ENCODE data around the gene NPHS1.
A peak's percentile ranks its signal among the peaks of the same experiment; 100 is the strongest.
"Not testable (repeated sequence)": the region's sequence is repeated elsewhere in the genome, so short reads cannot be mapped to it uniquely, and the experiment has no call there.

The NPHS1 gene

DNA sequence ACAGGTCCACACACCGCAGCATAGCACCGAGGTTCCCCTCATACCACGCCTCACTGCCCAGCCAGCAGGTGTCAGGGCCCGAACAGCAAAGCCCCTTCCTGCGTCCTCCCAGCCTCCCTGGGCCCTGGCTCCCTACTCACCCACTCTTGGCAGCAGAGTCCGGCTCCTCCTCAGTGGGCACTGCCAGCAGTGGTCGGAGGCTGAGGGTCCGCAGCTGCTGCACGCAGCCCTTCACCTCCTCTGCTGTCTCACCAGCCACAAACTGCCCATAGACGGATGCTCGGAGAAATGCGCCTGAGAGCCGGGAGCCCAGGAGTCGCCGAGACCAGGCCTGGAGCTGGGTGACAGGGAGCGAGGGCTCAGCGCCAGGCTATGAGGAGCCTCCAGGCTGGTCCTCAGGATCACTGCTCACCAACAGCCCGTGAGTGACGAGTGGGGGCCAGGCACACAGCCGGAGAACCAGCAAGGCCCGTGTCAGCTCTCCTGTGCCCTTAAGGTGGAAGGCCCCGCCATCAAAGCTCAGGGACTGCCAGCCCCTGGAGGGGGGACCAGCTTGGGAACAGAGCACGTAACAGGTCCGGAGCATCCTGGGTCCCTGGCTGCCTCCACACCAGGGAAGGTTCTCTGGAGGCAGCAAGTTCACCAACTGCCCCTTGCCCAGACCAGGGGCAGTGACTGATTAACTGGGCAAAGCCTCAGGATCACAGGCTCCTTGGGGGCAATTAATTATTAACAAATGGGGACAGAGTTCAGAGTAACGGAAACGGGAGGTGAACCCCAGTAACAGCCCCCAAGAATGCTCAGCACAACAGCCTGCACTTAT is 39.9 kb downstream of the NPHS1 start, which contains the start of gene PRODH2:
Gene PRODH2 (minus strand): TSS at position 626 of the 823 bp plus-strand sequence. CDS start 40 bp downstream, at position 586.
- no peak for DNase-seq

DNA sequence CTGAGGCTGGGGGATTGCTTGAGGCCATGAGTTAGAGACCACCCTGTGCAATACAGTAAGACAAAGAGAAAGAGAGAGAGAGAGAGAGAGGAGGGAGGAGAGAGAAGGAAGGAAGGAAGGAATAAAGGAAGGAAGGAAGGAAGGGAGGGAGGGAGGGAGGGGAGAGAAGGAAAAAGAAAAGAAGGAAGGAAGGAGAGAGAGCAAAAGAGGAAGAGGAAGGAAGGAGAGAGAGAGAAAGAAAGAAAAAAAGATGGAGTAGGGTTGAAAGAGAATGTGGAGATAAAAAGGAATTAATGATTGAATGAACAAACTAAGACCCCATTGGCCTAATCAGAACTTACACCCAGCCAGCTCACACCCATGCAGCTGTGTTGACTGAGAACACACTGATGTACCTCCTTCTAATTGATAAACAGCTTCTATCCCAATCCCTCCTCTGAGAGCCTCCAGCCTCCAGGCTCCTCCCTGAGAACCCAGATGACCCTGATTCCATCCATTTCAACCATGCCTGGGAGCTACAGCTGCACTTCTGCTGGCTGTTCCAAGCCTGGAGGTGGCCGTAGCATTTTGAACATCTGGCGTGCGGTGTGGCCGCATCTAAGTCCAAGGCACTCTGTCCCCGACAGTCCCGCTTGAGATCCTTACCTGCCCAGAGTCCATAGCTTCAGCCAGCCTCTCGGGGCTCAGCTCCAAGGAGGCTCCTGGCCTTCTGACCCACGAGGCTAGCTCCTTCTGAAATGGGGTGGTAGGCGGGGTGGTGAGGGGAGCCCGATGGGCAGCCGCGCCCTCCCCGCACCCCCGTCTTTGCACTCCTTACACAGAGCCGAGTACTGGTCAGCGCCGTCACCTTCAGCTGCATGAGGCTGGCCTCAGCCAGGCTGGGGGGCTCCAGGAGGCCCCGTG is 40.7 kb downstream of the NPHS1 start:
- DNase-seq, result no peak

DNA sequence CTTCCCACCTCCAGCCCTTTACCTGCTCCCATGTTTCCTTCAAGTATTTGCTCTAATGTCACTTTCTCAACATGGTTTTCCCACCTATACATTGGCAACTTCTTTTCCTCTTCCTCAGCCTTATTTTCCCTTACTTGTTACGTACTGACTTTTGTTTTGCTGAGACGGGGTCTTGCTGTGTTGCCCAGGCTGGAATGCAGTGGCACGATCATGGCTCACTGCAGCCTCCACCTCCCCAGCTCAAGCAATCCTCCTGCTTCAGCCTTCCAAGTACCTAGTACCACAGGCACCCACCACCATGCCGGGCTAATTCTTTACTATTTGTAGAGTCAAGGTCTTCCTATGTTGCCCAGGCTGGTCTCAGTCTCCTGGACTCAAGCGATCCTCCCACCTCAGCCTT is 44.7 kb downstream of the NPHS1 start:
- DNase-seq, result no peak

- no peak for DNase-seq
Measured at GRCh38 chr19:35806597-35806996, 45.7 kb downstream of the NPHS1 start.

DNA sequence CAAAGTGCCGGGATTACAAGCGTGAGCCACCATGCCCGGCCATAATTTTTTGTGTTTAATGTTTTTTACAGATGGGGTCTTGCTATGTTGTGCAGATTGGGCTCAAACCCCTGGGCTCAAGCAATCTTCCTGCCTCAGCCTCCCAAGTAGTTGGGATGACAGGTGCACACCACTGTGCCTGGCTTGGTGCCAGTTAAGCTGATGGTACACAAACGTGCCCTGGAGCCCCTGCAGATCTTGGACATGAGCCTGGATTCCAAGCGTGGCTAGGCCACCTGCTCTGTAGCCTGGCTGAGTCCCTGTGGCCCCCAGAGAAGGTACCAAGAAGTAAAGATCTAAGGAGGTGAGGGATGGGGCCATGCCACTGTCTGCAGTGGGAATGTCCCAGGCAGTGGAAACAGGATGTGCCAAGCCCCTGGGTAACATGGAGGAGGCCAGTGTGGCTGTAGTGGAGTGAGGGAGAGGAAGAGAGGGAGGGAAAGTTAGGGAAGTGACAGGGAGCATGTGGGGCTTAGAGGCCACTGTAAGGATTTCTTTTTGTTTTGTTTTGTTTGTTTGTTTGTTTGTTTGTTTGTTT is 46.7 kb downstream of the NPHS1 start:
- no peak for DNase-seq

- DNase-seq, result no peak
Measured at GRCh38 chr19:35801828-35802227, 50.5 kb downstream of the NPHS1 start.

DNA sequence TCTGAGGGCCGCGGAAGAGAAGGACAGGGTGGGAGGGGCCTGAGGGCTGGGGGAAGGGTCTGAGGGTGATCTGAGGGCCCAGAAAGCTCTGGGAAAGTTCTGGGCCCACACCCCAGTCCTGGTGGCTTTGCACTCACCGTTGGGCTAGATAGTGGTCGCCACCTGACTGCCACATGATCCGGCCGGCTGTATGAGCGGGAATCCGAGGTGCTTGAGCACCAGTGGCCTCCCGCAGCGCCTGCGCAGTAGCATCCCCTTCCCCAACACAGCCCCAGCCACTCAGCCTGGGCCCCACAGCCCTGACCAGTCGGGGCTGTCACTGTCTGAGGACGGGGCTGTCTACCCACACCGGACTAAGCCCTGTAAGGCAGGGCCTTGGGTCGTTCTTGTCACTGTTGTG is 54.6 kb downstream of the NPHS1 start:
- DNase-seq, result no peak

DNA sequence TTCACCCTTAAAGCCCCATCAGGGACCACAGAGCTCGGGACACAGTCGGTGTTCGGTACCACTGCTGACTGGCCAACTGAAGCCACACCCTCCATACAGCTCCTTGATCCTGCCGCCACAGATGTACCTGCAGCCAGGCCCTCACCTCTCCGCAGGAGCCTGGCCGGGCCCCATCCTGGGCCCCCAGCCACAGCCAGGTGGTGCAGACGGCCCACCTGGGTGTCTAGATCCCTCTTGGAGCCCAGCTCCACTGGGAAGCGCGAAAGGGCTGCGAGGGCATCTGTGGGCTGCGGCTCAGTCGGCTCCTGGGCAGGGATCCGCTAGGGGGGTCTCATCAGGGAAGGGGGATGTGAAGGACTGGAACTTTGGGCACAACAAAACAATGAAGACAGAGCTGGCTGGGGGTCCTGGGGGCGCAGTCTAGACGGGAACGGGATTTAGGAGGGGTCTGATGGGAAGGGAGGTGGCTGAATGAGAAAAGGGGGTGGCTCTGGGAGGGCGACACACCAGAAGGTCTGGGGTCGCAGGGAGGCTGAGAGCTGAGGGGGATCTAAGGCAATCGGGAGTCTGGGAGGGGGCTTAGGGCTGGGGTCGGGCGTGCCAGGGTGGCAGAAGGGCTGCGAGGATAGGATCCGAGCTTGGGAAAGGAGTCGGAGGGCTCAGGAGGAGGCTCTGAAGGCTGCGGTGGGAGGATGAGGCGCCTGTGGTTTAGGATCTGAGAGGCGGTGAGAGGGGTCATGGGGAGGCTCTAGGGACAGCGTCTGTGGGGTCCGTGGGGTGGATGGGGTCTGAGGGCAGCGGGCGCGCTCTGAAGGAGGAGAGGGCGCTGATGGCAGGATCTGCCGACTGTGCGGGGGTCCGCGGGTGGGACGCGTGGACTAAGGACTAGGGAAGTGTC is 55.4 kb downstream of the NPHS1 start:
- DNase-seq, result no peak

DNA sequence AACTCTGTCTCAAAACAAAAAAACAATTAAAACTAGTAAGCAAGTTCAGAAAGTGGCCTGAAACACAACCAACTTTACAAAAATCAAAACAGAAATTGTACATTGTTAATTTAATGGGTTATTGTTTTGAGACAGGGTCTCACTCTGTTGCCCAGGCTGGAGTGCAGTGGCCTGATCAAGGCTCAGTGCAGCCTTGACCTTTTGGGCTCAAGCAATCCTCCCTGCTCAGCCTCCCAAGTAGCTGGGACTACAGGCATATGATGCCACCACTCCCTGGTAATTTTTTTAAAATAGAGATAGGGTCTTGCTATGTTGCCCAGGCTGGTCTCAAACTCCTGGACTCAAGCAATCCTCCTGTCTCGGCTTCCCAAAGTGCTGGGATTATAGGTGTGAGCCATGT is 56.7 kb downstream of the NPHS1 start:
- not testable (repeated sequence) for DNase-seq

GRCh38 chr19:35793381-35794165 is 58.7 kb downstream of the NPHS1 start:
- DNase-seq, result peak; percentile 50

DNA sequence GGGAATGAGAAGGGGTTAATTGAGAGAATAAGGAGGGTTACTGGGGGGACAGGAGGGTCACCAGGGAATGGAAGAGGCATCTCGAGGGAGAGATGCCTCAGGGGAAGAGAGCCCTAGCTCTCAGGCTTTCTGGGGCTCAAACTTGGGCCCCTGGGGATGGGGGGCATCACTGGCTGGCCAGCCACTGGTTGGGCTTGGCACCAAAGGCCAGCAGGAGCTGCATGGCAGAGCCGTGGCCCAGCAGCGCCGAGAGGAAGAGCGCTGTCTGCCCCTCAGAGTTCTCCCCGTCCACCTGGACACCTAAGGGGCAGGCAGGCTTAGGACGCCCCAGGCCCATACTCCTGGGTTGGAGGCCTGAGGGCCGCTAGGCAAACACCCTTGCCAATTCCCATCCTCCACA is 59.4 kb downstream of the NPHS1 start:
- DNase-seq, result no peak

- no peak for DNase-seq
Measured at GRCh38 chr19:35792312-35792711, 60.0 kb downstream of the NPHS1 start.

DNA sequence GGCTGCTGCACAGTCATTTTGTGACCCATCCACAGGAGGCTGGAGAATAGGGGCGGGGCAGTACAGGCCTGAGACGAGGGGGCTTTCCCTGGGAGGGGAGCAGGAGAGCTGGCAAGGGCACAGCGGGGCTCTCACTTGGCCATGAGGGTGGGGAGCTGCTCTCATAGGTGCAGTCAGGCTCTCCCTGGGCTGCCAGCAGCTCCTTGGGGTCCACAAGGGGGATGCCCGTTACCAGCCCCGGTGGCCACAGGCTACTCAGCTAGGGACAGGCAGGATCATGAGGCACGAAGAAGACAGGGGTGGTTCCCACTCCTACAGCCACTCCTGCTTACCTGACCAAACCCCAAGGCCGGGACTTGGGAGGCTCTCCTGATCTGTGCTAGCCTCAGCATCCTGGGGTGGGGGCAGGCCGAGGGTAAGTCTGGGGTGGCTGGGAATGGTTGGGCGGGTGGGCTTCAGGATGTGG is 60.5 kb downstream of the NPHS1 start:
- DNase-seq, result no peak

- no peak for DNase-seq
Measured at GRCh38 chr19:35790981-35791813, 61.1 kb downstream of the NPHS1 start.

DNA sequence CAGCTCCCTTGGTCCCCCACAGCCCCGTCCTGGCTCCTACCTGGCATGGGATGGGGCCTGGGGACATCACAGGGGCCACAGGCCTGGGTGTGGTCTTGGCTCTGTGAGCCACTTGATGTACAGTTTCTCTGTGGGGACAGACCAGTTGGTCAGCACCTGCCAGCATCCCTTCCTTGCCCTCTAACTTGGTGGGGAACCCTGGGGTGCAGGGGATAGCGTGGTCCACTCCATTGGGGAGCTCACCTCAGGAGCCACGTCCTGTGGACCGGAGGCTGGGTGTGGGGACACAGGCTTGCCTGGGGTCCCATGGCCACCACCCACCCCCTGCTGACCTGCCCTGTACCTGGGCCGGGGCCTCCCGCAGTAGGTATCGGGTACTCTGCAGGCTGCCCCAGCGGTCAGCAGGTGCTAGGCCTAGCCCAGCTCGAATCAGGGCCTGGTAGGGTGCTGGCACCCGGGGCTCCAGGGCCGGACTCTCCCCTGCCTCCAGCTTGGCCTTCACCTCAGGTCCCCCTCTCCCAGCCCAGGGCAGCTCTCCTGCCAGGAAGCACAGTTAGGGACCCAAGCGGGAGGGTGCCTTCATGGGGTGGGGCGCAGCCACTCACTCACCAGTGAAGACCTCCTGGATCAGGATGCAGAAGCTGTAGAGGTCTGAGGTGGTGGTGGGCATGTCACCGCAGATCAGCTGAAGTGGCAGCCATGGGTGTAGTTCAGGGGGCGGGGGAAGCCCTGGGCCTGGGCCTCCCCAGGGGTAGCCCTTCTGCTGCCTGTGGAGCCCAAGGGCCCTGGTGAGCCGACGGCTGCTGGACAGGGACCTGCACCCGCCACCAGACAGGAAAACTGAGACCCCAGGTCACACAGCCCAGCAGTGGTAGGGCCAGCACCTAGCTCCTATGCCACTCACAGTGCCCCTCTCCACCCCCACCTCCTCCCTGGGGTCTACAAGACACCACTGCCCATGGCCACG is 62.0 kb downstream of the NPHS1 start:
- DNase-seq, result no peak

DNA sequence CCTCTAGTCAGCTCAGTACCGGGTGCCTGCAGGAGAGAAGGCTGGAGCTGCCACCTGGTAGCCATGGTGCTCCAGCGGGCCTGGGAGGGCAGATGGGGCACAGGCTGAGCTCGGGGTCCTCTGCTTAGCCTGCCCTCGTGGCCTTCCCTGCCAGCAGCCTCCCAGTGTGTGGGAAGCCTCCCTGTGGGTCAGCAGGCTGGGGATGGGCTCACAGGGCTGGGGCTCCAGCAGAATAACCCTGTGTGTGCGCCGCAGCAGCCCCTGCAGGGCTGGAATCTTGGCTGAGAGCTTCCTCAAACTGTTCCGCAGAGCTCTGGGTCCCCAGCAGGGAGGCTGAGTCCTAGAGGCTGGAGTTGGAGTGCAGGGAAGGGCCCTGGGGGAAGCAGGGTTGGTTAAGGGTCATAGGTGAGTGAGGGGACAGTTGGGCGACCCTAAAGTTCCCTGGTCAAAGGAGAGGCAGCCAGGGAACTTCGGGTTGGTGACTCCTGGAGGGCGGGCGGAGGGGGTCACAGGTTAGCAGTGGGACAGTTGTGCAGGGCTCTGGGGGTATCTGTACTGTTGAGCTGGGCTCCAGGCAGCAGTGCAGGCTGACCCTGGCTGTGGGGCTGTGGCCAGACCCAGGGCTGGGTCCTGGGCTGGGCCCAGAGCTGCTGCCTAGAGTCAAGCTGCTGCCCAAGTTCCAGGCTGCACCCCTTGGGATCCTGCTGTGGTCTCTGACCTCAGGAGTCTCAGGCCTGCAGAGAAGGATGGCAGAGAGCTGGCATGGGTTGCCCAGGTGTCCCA is 62.9 kb downstream of the NPHS1 start:
- DNase-seq, result no peak

DNA sequence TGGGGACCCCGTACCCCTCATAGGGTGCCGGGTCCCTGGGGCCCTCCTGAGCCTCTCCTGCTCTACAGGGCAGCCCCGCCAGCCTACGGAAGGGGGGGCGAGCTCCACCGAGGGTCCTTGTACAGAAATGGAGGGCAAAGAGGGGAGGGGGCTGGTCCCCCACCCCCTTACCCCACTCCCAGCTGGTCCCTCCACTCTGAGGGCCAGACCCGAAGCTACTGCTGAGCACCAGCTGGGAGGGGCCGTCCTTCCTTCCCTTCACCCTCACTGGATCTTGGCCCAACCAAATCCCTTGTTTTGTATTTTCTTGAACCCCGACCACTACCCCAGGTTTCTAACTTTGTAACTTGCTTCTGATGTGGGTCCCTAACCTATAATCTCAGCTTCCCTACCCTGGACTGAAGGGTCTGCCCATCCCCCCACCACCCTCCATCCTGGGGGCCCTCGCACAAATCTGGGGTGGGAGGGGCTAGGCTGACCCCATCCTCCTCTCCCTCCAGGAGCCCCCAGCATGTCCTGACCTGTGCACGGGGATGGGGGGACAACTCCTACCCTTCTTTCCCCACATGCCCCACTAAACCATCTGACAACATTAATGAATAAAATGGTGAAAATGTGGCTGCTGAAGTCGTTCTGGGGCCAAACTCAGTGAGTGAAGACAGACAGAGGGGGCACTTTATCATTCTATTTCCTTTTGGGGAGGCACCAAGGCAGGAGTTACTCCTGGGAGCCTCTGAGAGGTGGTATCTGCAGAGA is 63.9 kb downstream of the NPHS1 start:
- no peak for DNase-seq

Measured in fibroblast of skin of back (primary cell).